ENCODE measurements around the gene ERGIC1.

Gene ERGIC1

GRCh38 chr5:172883066-172883465 is 49.0 kb downstream of the ERGIC1 start:
- no peaks in the 10 kb centered on the region for H3K27me3 ChIP-seq (ENCODE audit: control insufficient read depth, insufficient read depth, low read length)
- DNase-seq (ENCODE audit: low read depth, low spot score) = no peak
- no peaks in the 10 kb centered on the region for H3K36me3 ChIP-seq (ENCODE audit: control insufficient read depth, insufficient read depth, low read length)
- WGBS (ENCODE audit: insufficient coverage, insufficient read length) = no CpG with 5 or more reads among the region's 3 CpGs
- H3K9me3 ChIP-seq (ENCODE audit: control insufficient read depth, insufficient read depth, low read length) = no peaks in the 10 kb centered on the region
- no peak overlapping the region for H3K4me3 ChIP-seq (ENCODE audit: low read length)
- H3K4me1 ChIP-seq (ENCODE audit: control insufficient read depth, insufficient read depth, low read length) = no peaks in the 10 kb centered on the region
- H3K27ac ChIP-seq (ENCODE audit: low read length) = no peak overlapping the region

GRCh38 chr5:172885597-172886340 is 51.7 kb downstream of the ERGIC1 start:
- Histone ChIP-seq H3K27ac (ENCODE audit: low read length) (no peak overlapping the region), H3K36me3 (ENCODE audit: control insufficient read depth, insufficient read depth, low read length) (no peaks in the 10 kb centered on the region), H3K27me3 (ENCODE audit: control insufficient read depth, insufficient read depth, low read length) (no peaks in the 10 kb centered on the region), H3K4me3 (ENCODE audit: low read length) (no peak overlapping the region), H3K9me3 (ENCODE audit: control insufficient read depth, insufficient read depth, low read length) (no peaks in the 10 kb centered on the region), H3K4me1 (ENCODE audit: control insufficient read depth, insufficient read depth, low read length) (no peaks in the 10 kb centered on the region)
- no CpG with 5 or more reads among the region's 23 CpGs for WGBS (ENCODE audit: insufficient coverage, insufficient read length)
- DNase-seq (ENCODE audit: low read depth, low spot score) = no peak

DNA sequence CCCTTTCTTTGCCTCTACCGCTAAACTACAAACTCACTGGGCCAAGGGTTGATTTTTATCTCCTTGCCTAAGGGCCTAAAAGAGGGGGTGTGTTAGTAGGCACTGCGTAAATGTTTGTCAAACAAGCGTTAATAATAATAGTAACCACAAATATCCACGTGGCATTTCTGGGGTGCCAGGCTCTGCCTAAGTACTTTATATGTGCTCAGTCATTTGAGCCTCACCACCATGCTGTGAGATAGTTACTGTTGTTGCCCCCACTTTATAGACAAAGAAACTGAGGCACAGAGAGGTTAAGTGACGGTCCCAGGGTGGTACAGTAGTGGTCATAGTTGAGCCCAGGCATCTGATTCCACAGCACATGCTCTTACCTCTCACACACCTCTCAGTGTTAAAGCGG is 52.4 kb downstream of the ERGIC1 start:
- no peaks in the 10 kb centered on the region for H3K36me3 ChIP-seq (ENCODE audit: control insufficient read depth, insufficient read depth, low read length)
- no peak for DNase-seq (ENCODE audit: low read depth, low spot score)
- no peaks in the 10 kb centered on the region for H3K27me3 ChIP-seq (ENCODE audit: control insufficient read depth, insufficient read depth, low read length)
- no peaks in the 10 kb centered on the region for H3K9me3 ChIP-seq (ENCODE audit: control insufficient read depth, insufficient read depth, low read length)
- no peak overlapping the region for H3K27ac ChIP-seq (ENCODE audit: low read length)
- H3K4me1 ChIP-seq (ENCODE audit: control insufficient read depth, insufficient read depth, low read length) = no peaks in the 10 kb centered on the region
- no peak overlapping the region for H3K4me3 ChIP-seq (ENCODE audit: low read length)
- no CpG with 5 or more reads among the region's 6 CpGs for WGBS (ENCODE audit: insufficient coverage, insufficient read length)

DNA sequence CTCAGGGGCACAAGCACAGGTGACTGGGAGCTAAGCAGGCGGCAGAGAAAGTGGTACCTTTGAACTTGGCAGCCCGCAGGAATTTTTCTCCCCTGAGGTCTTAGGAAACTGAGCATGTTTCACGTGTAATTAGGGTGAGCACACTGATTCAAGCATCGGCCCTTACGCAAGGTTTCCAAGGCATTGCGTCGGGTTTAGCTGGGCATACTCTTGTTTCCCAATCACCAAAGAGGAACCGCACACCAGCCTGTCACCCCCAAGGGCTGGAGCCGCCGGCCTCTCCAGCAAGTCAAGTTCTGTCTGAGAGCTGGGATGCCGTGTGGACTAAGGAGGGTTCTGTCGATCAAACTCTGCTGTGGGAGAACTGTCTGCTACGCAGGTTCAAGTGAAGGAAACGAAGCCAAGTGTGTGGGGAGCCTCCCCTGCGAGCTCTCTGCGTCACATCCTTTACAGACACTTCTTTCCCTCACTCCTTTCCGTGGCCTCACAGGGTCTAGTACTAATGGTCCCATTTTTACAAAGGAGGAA is 53.0 kb downstream of the ERGIC1 start:
- no peak overlapping the region for H3K27ac ChIP-seq (ENCODE audit: low read length)
- no peak overlapping the region for H3K4me3 ChIP-seq (ENCODE audit: low read length)
- no peaks in the 10 kb centered on the region for H3K4me1 ChIP-seq (ENCODE audit: control insufficient read depth, insufficient read depth, low read length)
- no CpG with 5 or more reads among the region's 17 CpGs for WGBS (ENCODE audit: insufficient coverage, insufficient read length)
- no peak for DNase-seq (ENCODE audit: low read depth, low spot score)
- no peaks in the 10 kb centered on the region for H3K36me3 ChIP-seq (ENCODE audit: control insufficient read depth, insufficient read depth, low read length)
- no peaks in the 10 kb centered on the region for H3K27me3 ChIP-seq (ENCODE audit: control insufficient read depth, insufficient read depth, low read length)
- no peaks in the 10 kb centered on the region for H3K9me3 ChIP-seq (ENCODE audit: control insufficient read depth, insufficient read depth, low read length)

DNA sequence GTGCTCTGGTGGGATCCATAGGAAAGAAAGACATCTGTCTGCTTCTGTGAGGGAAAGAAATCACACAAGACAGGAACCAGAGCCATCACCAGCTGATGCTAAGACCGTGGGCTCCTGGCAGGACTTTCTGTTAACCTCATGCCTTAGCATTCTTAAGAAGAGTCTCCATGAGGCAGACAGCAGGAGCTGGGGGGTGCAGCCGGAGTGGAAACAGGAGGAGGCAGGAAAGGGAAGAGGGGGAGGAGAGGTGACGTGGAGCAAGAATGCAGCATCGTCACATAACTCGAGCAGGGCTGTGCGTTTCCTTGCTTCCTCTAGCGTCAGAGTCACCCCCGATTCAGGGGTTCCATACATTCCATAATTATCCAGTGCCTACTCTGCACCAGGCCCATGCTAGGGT is 53.6 kb downstream of the ERGIC1 start:
- Histone ChIP-seq H3K27me3 (ENCODE audit: control insufficient read depth, insufficient read depth, low read length) (no peaks in the 10 kb centered on the region), H3K9me3 (ENCODE audit: control insufficient read depth, insufficient read depth, low read length) (no peaks in the 10 kb centered on the region), H3K4me3 (ENCODE audit: low read length) (no peak overlapping the region), H3K4me1 (ENCODE audit: control insufficient read depth, insufficient read depth, low read length) (no peaks in the 10 kb centered on the region), H3K36me3 (ENCODE audit: control insufficient read depth, insufficient read depth, low read length) (peaks cover 3% of the 10 kb centered on the region; the same call in 1 of the 2 replicates), H3K27ac (ENCODE audit: low read length) (no peak overlapping the region)
- DNase-seq (ENCODE audit: low read depth, low spot score) = no peak
- no CpG with 5 or more reads among the region's 8 CpGs for WGBS (ENCODE audit: insufficient coverage, insufficient read length)

DNA sequence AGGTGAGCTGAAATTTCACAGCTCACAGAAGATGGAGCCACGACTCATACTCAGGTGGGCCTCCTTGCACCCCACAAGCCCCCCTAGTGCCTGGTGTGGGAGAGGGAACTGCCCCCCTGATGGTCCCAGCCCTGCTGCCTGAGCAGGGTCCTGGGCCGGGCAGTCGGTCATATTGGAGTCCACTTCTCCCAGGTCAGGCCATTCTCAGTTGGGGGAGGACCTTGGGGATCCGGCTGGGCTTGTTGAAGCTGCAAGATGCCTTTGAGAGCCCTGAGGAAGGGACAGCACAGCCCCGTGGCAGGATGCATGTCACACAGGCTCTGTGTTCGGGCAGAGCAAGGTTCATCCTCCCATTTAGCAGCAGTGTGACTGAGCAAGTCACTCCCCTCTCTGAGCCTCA is 56.6 kb downstream of the ERGIC1 start:
- no CpG with 5 or more reads among the region's 6 CpGs for WGBS (ENCODE audit: insufficient coverage, insufficient read length)
- DNase-seq (ENCODE audit: low read depth, low spot score) = no peak
- Histone ChIP-seq H3K4me3 (ENCODE audit: low read length) (no peak overlapping the region), H3K27me3 (ENCODE audit: control insufficient read depth, insufficient read depth, low read length) (no peaks in the 10 kb centered on the region), H3K36me3 (ENCODE audit: control insufficient read depth, insufficient read depth, low read length) (peaks cover 3% of the 10 kb centered on the region; the same call in 1 of the 2 replicates), H3K9me3 (ENCODE audit: control insufficient read depth, insufficient read depth, low read length) (no peaks in the 10 kb centered on the region), H3K27ac (ENCODE audit: low read length) (no peak overlapping the region), H3K4me1 (ENCODE audit: control insufficient read depth, insufficient read depth, low read length) (no peaks in the 10 kb centered on the region)

- WGBS (ENCODE audit: insufficient coverage, insufficient read length) = no CpG with 5 or more reads among the region's 7 CpGs
- Histone ChIP-seq H3K27ac (ENCODE audit: low read length) (no peak overlapping the region), H3K4me3 (ENCODE audit: low read length) (no peak overlapping the region), H3K27me3 (ENCODE audit: control insufficient read depth, insufficient read depth, low read length) (no peaks in the 10 kb centered on the region), H3K36me3 (ENCODE audit: control insufficient read depth, insufficient read depth, low read length) (peaks cover 5% of the 10 kb centered on the region), H3K9me3 (ENCODE audit: control insufficient read depth, insufficient read depth, low read length) (no peaks in the 10 kb centered on the region), H3K4me1 (ENCODE audit: control insufficient read depth, insufficient read depth, low read length) (no peaks in the 10 kb centered on the region)
- DNase-seq (ENCODE audit: low read depth, low spot score) = no peak
Measured at GRCh38 chr5:172891716-172892421, 57.8 kb downstream of the ERGIC1 start.

DNA sequence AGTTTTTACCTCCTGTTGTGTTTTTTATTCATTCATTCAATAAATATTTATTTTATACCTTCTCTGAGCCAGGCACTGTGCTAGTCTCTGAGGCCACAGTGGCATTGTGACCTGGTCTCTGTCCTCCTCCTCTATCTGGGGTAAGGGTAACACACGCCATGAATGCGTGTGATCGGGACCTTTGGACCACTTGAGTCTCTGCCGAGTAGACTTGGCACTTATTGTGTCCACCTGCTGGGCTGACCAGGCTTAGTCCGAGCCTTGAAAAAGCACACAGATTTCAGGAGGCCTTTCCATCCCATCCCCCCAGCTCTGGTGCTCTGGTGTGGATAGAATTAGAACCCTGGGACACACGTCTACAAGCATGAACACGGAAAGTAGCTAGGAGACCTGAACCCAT is 58.7 kb downstream of the ERGIC1 start:
- WGBS (ENCODE audit: insufficient coverage, insufficient read length) = no CpG with 5 or more reads among the region's 7 CpGs
- no peak overlapping the region for H3K4me3 ChIP-seq (ENCODE audit: low read length)
- no peaks in the 10 kb centered on the region for H3K27me3 ChIP-seq (ENCODE audit: control insufficient read depth, insufficient read depth, low read length)
- no peak for DNase-seq (ENCODE audit: low read depth, low spot score)
- no peaks in the 10 kb centered on the region for H3K9me3 ChIP-seq (ENCODE audit: control insufficient read depth, insufficient read depth, low read length)
- H3K4me1 ChIP-seq (ENCODE audit: control insufficient read depth, insufficient read depth, low read length) = no peaks in the 10 kb centered on the region
- H3K27ac ChIP-seq (ENCODE audit: low read length) = no peak overlapping the region
- peaks cover 6% of the 10 kb centered on the region for H3K36me3 ChIP-seq (ENCODE audit: control insufficient read depth, insufficient read depth, low read length)

DNA sequence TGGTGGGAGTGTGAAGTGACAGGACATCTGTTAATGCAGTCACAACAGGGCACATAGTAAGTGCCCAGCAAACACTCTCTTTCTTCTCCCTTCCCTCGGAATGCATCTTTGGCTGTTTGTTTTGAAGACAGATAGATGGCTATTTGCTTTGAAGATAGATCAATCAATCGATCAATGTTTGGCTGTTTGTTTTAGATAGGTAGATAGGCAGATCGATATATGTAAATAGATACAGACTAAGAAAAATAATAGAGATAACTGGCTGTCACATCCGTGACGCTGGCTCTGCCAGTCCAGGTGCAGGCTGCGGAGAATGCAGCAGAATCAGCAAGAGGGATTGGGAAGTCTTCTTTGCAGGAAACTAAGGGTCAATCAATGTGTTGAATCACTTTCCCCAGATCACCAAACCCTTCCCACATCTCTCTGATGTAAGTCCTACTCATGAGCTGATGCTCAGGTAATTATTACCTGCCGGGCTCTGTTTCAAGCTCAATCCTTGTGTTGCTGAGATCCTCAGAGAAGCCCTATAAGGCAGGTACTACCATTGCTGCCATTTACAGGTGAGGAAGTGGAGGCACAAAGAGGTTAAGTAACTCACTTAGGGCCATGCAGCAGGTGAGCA is 60.8 kb downstream of the ERGIC1 start:
- Histone ChIP-seq H3K4me1 (ENCODE audit: control insufficient read depth, insufficient read depth, low read length) (no peaks in the 10 kb centered on the region), H3K27me3 (ENCODE audit: control insufficient read depth, insufficient read depth, low read length) (no peaks in the 10 kb centered on the region), H3K9me3 (ENCODE audit: control insufficient read depth, insufficient read depth, low read length) (no peaks in the 10 kb centered on the region), H3K4me3 (ENCODE audit: low read length) (no peak overlapping the region), H3K36me3 (ENCODE audit: control insufficient read depth, insufficient read depth, low read length) (peaks cover 14% of the 10 kb centered on the region), H3K27ac (ENCODE audit: low read length) (no peak overlapping the region)
- no peak for DNase-seq (ENCODE audit: low read depth, low spot score)
- no CpG with 5 or more reads among the region's 7 CpGs for WGBS (ENCODE audit: insufficient coverage, insufficient read length)

- no peaks in the 10 kb centered on the region for H3K4me1 ChIP-seq (ENCODE audit: control insufficient read depth, insufficient read depth, low read length)
- WGBS (ENCODE audit: insufficient coverage, insufficient read length) = no CpG with 5 or more reads among the region's 4 CpGs
- H3K9me3 ChIP-seq (ENCODE audit: control insufficient read depth, insufficient read depth, low read length) = no peaks in the 10 kb centered on the region
- H3K36me3 ChIP-seq (ENCODE audit: control insufficient read depth, insufficient read depth, low read length) = peaks cover 14% of the 10 kb centered on the region
- no peaks in the 10 kb centered on the region for H3K27me3 ChIP-seq (ENCODE audit: control insufficient read depth, insufficient read depth, low read length)
- DNase-seq (ENCODE audit: low read depth, low spot score) = no peak
- no peak overlapping the region for H3K27ac ChIP-seq (ENCODE audit: low read length)
- H3K4me3 ChIP-seq (ENCODE audit: low read length) = no peak overlapping the region
Measured at GRCh38 chr5:172895549-172895948, 61.5 kb downstream of the ERGIC1 start.
